ENCODE measurements around the gene PFKFB3.

GRCh38 chr10:6203331-6204062, 765 bp downstream of the PFKFB3 start:
- TF ChIP-seq EP300 (IDR thresholded peaks at IDR 0.05; ENCODE audit: borderline replicate concordance) = no peak
- TF ChIP-seq REST (IDR thresholded peaks at IDR 0.05; ENCODE audit: low read depth) = no peak
